Epithelial cell of esophagus (primary cell): Measurements from ENCODE around the gene A1CF.
"Not testable (repeated sequence)": the region's sequence is repeated elsewhere in the genome, so short reads cannot be mapped to it uniquely, and the experiment has no call there.

Source experiments
- DNase-seq: peaks from one replicate; pipeline ENCODE4 v3.0.0; 2010; ENCODE audit warnings: low read depth
- H3K4me3 ChIP-seq: 2 replicates; pipeline ENCODE4 v1.5.1; 2011; ENCODE audit warnings: mild to moderate bottlenecking, low read length, control low read depth
- CTCF ChIP-seq: IDR thresholded peaks from 2 replicates; pipeline ENCODE4 v1.5.1; 2011; ENCODE audit warnings: low read depth, mild to moderate bottlenecking, low read length, control low read depth, inconsistent platforms; ENCODE audit not compliant: insufficient read depth; ENCODE audit errors: missing control alignments

A1CF gene

GRCh38 chr10:50794490-50794889 is 90.9 kb downstream of the A1CF start:
- no peak for TF ChIP-seq CTCF
- no peak overlapping the region for H3K4me3 ChIP-seq
- DNase-seq = peak; percentile 14

GRCh38 chr10:50788951-50789945 is 96.2 kb downstream of the A1CF start:
- TF ChIP-seq CTCF = peak; percentile 58

GRCh38 chr10:50787962-50788361 is 97.5 kb downstream of the A1CF start:
- not testable (repeated sequence) for DNase-seq, H3K4me3 ChIP-seq

More at GRCh38 chr10:50788951-50789945, 96.2 kb downstream of the A1CF start:
- peak; percentile 52 for DNase-seq
- no peak overlapping the region for H3K4me3 ChIP-seq

- not testable (repeated sequence) for H3K4me3 ChIP-seq, DNase-seq
These were observed 103.4 kb downstream of the A1CF start for GRCh38 chr10:50782017-50782416.

GRCh38 chr10:50780036-50780435 is 105.4 kb downstream of the A1CF start:
- DNase-seq = peak; percentile 73

GRCh38 chr10:50774868-50775267 is 110.6 kb downstream of the A1CF start:
- H3K4me3 ChIP-seq = not testable (repeated sequence)

More at GRCh38 chr10:50780036-50780435, 105.4 kb downstream of the A1CF start:
- H3K4me3 ChIP-seq = not testable (repeated sequence)

GRCh38 chr10:50772042-50772441 is 113.4 kb downstream of the A1CF start:
- H3K4me3 ChIP-seq, DNase-seq: not testable (repeated sequence)

More at GRCh38 chr10:50774868-50775267, 110.6 kb downstream of the A1CF start:
- not testable (repeated sequence) for DNase-seq

DNA sequence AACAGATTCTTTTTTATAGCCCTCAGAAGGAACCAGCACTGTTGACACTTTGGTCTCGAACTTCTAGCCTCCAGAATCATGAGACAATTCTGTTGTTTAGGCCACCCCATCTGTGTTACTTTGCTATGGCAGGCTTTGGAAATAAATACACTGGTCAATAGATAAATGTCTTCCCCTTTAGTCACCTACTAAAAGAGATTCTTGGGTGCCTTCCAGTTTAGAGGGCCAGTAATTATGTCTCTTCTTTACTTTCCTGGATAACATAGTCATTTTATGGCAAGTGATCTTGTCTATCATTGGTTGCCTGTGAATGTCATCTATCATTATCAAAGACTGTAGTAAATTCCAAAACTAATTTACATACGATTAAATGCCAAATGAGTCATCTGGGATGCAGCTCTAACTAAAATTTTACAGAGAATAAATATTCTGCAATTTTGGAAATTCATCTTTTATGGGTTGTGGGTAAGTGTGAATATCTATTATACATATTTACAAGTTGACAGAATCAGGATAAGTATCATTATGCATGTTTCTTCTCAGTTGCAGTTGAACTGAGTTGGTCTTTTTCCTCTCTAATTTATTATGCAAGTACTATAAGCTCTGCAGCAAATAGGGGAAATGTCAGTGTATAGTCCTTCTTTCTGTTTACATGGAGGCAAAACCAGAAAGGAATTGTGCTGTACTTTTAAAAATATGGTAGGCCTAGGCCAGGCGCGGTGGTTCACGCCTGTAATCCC is 118.5 kb downstream of the A1CF start:
- not testable (repeated sequence) for DNase-seq, H3K4me3 ChIP-seq
